PFSK-1 (cell line): ENCODE measurements around the gene TNS4.

Source experiments
- FOXP2 ChIP-seq: optimal IDR thresholded peaks from 2 replicates; pipeline ENCODE3; 2011; ENCODE audit warnings: borderline replicate concordance, control low read depth, inconsistent platforms; ENCODE audit not compliant: insufficient read depth; ENCODE audit errors: extremely low read length, extremely low read depth
- POLR2AphosphoS5 ChIP-seq: IDR thresholded peaks from 2 replicates; pipeline ENCODE4 v1.6.1; 2012; ENCODE audit warnings: low read depth, mild to moderate bottlenecking, control low read depth, low read length, moderate library complexity
- REST ChIP-seq, 2 experiments: IDR thresholded peaks; 2 replicates each; pipeline versions ENCODE4 v1.6.1 to v1.8.0; 2011 to 2012; ENCODE audit warnings: low read depth in 2 of 2, low read length in 2 of 2, control low read depth in 1 of 2, inconsistent platforms in 1 of 2, mild to moderate bottlenecking in 1 of 2, moderate library complexity in 1 of 2; ENCODE audit not compliant: insufficient read depth in 1 of 2
- SIN3A ChIP-seq: IDR thresholded peaks from 2 replicates; pipeline ENCODE4 v1.6.1; 2012; ENCODE audit warnings: mild to moderate bottlenecking, low read length, moderate library complexity, borderline replicate concordance; ENCODE audit not compliant: insufficient read depth
- TAF1 ChIP-seq: IDR thresholded peaks from 2 replicates; pipeline ENCODE4 v1.6.1; 2012; ENCODE audit warnings: low read length, control low read depth, borderline replicate concordance; ENCODE audit not compliant: insufficient read depth

Gene TNS4

DNA sequence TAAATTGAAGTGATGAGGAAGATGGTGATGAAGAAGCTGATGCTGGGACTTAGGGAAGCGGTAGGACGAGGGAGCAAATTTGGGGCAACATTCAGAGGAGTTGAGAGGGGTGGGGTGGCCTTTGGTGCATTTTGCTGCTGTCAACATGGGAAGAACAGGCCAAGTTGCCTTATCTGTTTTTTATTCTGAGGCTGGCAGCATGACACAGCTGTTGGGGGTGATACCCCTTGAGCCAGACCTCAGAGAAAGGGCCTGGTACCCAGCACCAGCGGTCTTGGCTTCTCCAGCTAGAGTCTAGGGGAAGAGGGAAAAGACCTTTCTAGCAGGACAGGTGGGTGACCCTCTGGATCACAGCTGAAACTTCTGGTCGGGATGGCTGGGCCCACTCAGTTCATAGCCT lies 53.6 kb downstream of the TNS4 start:
- TF ChIP-seq SIN3A (no peak), REST (IDR thresholded peaks at IDR 0.05; ENCODE audit: insufficient read depth in 1 of 2, low read depth in 2 of 2, low read length in 2 of 2) (no peak), POLR2AphosphoS5 (no peak), TAF1 (no peak), FOXP2 (no peak)

- TF ChIP-seq REST (IDR thresholded peaks at IDR 0.05; ENCODE audit: insufficient read depth in 1 of 2, low read depth in 2 of 2, low read length in 2 of 2) (no peak), FOXP2 (no peak), SIN3A (no peak), TAF1 (no peak), POLR2AphosphoS5 (no peak)
These were observed 54.2 kb downstream of the TNS4 start for GRCh38 chr17:40447148-40447644.

- TF ChIP-seq TAF1 (no peak), SIN3A (no peak), FOXP2 (no peak), POLR2AphosphoS5 (no peak), REST (IDR thresholded peaks at IDR 0.05; ENCODE audit: insufficient read depth in 1 of 2, low read depth in 2 of 2, low read length in 2 of 2) (no peak)
These were observed 55.5 kb downstream of the TNS4 start for GRCh38 chr17:40445751-40446468.

DNA sequence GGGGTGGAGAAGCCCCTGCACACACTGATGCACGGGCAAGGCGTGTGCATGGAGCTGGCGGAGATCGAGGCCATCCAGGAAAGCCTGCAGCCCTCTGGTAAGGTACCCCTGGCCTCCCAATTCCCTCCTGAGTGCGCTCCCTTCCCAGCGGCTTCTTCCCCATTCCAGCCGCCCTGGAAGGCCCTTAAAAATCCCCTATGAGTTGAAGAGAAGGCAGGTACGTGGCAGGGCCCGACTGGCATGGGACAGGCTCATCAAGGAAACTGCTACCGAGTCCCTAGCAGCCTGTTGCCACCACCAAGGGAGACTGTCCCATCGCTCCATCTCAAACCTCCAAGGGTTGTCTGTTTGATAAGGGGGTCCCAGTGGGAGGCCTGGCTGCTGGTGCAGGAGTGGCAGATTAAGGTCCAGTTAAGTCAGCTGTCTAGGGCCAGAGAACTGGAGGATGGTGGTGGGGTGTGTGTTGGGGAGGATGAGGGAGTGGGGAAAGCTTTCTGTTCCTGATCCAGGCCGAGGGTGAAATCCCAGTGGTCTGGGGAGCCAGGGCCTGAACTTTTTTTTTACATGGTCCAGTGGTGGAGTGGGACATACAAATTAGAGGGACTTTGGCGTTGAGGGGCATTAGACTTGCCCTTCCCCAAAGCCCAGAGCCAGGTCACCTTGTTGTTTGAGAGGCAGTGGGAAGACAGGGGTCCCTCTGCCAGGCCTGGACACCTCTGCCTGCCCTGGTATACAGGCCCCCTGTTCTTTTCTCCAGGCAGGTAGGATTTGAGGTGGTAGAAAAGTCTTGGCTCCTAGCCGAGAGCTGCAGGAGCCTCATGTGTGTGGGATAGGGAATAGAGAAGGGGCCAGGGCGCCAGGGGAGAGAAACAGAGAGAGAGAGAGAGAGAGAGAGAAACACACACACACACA lies 57.2 kb downstream of the TNS4 start:
- TF ChIP-seq FOXP2 (no peak), TAF1 (no peak), SIN3A (no peak), POLR2AphosphoS5 (no peak), REST (IDR thresholded peaks at IDR 0.05; ENCODE audit: insufficient read depth in 1 of 2, low read depth in 2 of 2, low read length in 2 of 2) (no peak)
